Heart left ventricle (tissue), 13 donors: Measurements from ENCODE around the gene PEAK1.

ENCODE experiments used
- POLR2A ChIP-seq, 2 donors: fragments of 450-650 bp; IDR thresholded peaks; one replicate each; pipeline ENCODE4 v1.6.1; 2017; ENCODE audit warnings: antibody characterized with exemption in 2 of 2, mild to moderate bottlenecking in 2 of 2, moderate library complexity in 2 of 2
- TF ChIP-seq, protein P1 (sequence below), 12 donors: fragments of 200-600 bp; sonication (generic) in 4 of 12; IDR thresholded peaks; one replicate each; pipeline versions ENCODE4 v1.5.0 to v1.8.0; 2018 to 2022; ENCODE audit warnings: antibody characterized with exemption in 12 of 12, mild to moderate bottlenecking in 5 of 12
- donor health status: ischemic (EF 13 %, LVEDD 7.1; RV severe dilation, severe dysfunction).
- donor health status: DM: no; HTN: yes; CAD: no.
- donor health status: DM: no; HTN: no; CAD: no.
- donor health status: ischemic (EF 25% LVEDD 6.9; RV normal size, moderate dysfunction).
- donor health status: ischemic (EF 25% LVEDD 5.7; RV mildly dilated, moderate dysfunction).
- donor health status: ischemic (EF 35%, LVEDD 5.7; RV mildly dilated, moderate dysfunction).
- donor health status: nonischemic (EF 11% LVEDD 7.7; RV severe dilation, severe dysfunction).
- donor health status: DM: yes; HTN: yes; CAD: no.
- donor health status: PGD.
- donor health status: ischemic (EF 29% LVEDD 5.4; RV normal size, mild dysfunction).
- donor health status: nonischemic (EF 23%, LVEDD 6.1; RV moderate dilation, normal function).

DNA sequence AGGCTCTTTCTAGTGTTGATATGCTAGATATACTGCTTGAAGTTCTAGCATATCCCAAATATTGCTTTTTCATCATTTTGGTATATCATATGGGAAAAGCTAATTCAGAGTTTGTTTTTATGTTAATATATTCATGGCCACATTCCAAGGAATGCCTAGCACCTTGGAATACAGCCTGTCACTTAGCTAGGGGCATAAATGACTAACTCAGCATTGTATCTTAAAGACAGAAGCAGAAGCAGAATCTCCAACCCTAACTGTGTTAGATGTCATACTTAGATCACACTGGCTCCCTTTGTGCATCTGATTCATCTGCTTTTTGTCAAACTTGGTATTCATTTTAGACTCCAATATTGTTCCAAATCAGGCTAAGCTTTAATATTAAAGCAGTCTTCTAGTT lies 218.2 kb downstream of the PEAK1 start:
- TF ChIP-seq, protein P1, sequence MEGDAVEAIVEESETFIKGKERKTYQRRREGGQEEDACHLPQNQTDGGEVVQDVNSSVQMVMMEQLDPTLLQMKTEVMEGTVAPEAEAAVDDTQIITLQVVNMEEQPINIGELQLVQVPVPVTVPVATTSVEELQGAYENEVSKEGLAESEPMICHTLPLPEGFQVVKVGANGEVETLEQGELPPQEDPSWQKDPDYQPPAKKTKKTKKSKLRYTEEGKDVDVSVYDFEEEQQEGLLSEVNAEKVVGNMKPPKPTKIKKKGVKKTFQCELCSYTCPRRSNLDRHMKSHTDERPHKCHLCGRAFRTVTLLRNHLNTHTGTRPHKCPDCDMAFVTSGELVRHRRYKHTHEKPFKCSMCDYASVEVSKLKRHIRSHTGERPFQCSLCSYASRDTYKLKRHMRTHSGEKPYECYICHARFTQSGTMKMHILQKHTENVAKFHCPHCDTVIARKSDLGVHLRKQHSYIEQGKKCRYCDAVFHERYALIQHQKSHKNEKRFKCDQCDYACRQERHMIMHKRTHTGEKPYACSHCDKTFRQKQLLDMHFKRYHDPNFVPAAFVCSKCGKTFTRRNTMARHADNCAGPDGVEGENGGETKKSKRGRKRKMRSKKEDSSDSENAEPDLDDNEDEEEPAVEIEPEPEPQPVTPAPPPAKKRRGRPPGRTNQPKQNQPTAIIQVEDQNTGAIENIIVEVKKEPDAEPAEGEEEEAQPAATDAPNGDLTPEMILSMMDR (IDR thresholded peaks at IDR 0.05) = no peak
- no peak for TF ChIP-seq POLR2A (IDR thresholded peaks at IDR 0.05)
